HG02678 (cell line): ENCODE data around the gene PNLIPRP1.
A peak's percentile ranks its signal among the peaks of the same experiment; 100 is the strongest.

ENCODE experiments used
- ATAC-seq: cut with Tn5 transposase; IDR thresholded peaks from one replicate; pipeline ENCODE4 v1.9.1; 2021; ENCODE audit warnings: mild to moderate bottlenecking, moderate library complexity; ENCODE audit not compliant: unreplicated experiment

The PNLIPRP1 gene

GRCh38 chr10:116629340-116629739 is 38.6 kb downstream of the PNLIPRP1 start:
- no peak for ATAC-seq

GRCh38 chr10:116630020-116630419 is 39.3 kb downstream of the PNLIPRP1 start:
- no peak for ATAC-seq

GRCh38 chr10:116631871-116632295 is 41.1 kb downstream of the PNLIPRP1 start:
- ATAC-seq = no peak

GRCh38 chr10:116632596-116633215 is 41.9 kb downstream of the PNLIPRP1 start:
- ATAC-seq = no peak

GRCh38 chr10:116633216-116633600 is 42.4 kb downstream of the PNLIPRP1 start:
- ATAC-seq = no peak

GRCh38 chr10:116634126-116634975 is 43.6 kb downstream of the PNLIPRP1 start:
- ATAC-seq = no peak

- no peak for ATAC-seq
Measured at GRCh38 chr10:116636385-116636784, 45.6 kb downstream of the PNLIPRP1 start.

GRCh38 chr10:116636976-116637375 is 46.2 kb downstream of the PNLIPRP1 start:
- no peak for ATAC-seq

- no peak for ATAC-seq
Measured at GRCh38 chr10:116637830-116638229, 47.1 kb downstream of the PNLIPRP1 start.

- no peak for ATAC-seq
Measured at GRCh38 chr10:116646502-116646901, 55.7 kb downstream of the PNLIPRP1 start.

- ATAC-seq = no peak
Measured at GRCh38 chr10:116648903-116649302, 58.1 kb downstream of the PNLIPRP1 start.

GRCh38 chr10:116653885-116654284 is 63.1 kb downstream of the PNLIPRP1 start:
- no peak for ATAC-seq

- peak; percentile 45 for ATAC-seq
Measured at GRCh38 chr10:116654816-116655215, 64.1 kb downstream of the PNLIPRP1 start.

- no peak for ATAC-seq
Measured at GRCh38 chr10:116655568-116655967, 64.8 kb downstream of the PNLIPRP1 start.

GRCh38 chr10:116656044-116656443 is 65.3 kb downstream of the PNLIPRP1 start:
- ATAC-seq = no peak

GRCh38 chr10:116657863-116658551 is 67.2 kb downstream of the PNLIPRP1 start:
- ATAC-seq = no peak
